ENCODE measurements around the gene RALB.
"Not testable (repeated sequence)": the region's sequence is repeated elsewhere in the genome, so short reads cannot be mapped to it uniquely, and the experiment has no call there.

Gene RALB

GRCh38 chr2:120315367-120316033 is 62.8 kb downstream of the RALB start:
- DNase-seq (ENCODE audit: low read depth in 1 of 2, low spot score in 1 of 2) = no peak

GRCh38 chr2:120316071-120316470 is 63.4 kb downstream of the RALB start:
- no peak for DNase-seq (ENCODE audit: low read depth in 1 of 2, low spot score in 1 of 2)

- DNase-seq (ENCODE audit: low read depth in 1 of 2, low spot score in 1 of 2) = no peak
Measured at GRCh38 chr2:120316528-120317179, 64.0 kb downstream of the RALB start.

- DNase-seq (ENCODE audit: low read depth in 1 of 2, low spot score in 1 of 2) = no peak
Measured at GRCh38 chr2:120317180-120317533, 64.5 kb downstream of the RALB start.

- no peak for DNase-seq (ENCODE audit: low read depth in 1 of 2, low spot score in 1 of 2)
Measured at GRCh38 chr2:120317916-120318315, 65.3 kb downstream of the RALB start.

GRCh38 chr2:120318626-120319025 is 66.0 kb downstream of the RALB start:
- DNase-seq (ENCODE audit: low read depth in 1 of 2, low spot score in 1 of 2) = no peak

- no peak for DNase-seq (ENCODE audit: low read depth in 1 of 2, low spot score in 1 of 2)
Measured at GRCh38 chr2:120319123-120319522, 66.5 kb downstream of the RALB start.

GRCh38 chr2:120319686-120320317 is 67.2 kb downstream of the RALB start:
- no peak for DNase-seq (ENCODE audit: low read depth in 1 of 2, low spot score in 1 of 2)

- DNase-seq (ENCODE audit: low read depth in 1 of 2, low spot score in 1 of 2) = no peak
Measured at GRCh38 chr2:120320318-120320851, 67.7 kb downstream of the RALB start.

- not testable (repeated sequence) for DNase-seq (ENCODE audit: low read depth in 1 of 2, low spot score in 1 of 2)
Measured at GRCh38 chr2:120320887-120321556, 68.4 kb downstream of the RALB start.

- no peak for DNase-seq (ENCODE audit: low read depth in 1 of 2, low spot score in 1 of 2)
Measured at GRCh38 chr2:120321721-120322284, 69.2 kb downstream of the RALB start.

GRCh38 chr2:120322329-120322728 is 69.7 kb downstream of the RALB start:
- no peak for DNase-seq (ENCODE audit: low read depth in 1 of 2, low spot score in 1 of 2)

GRCh38 chr2:120323214-120323613 is 70.6 kb downstream of the RALB start:
- DNase-seq (ENCODE audit: low read depth in 1 of 2, low spot score in 1 of 2) = no peak

GRCh38 chr2:120323807-120324399 is 71.3 kb downstream of the RALB start:
- no peak for DNase-seq (ENCODE audit: low read depth in 1 of 2, low spot score in 1 of 2)

GRCh38 chr2:120324933-120325332 is 72.3 kb downstream of the RALB start:
- no peak for DNase-seq (ENCODE audit: low read depth in 1 of 2, low spot score in 1 of 2)

- DNase-seq (ENCODE audit: low read depth in 1 of 2, low spot score in 1 of 2) = no peak
Measured at GRCh38 chr2:120326066-120326465, 73.4 kb downstream of the RALB start.

- DNase-seq (ENCODE audit: low read depth in 1 of 2, low spot score in 1 of 2) = no peak
Measured at GRCh38 chr2:120330946-120331822, 78.5 kb downstream of the RALB start.

GRCh38 chr2:120331903-120332302 is 79.3 kb downstream of the RALB start:
- no peak for DNase-seq (ENCODE audit: low read depth in 1 of 2, low spot score in 1 of 2)

- DNase-seq (ENCODE audit: low read depth in 1 of 2, low spot score in 1 of 2) = no peak
Measured at GRCh38 chr2:120332384-120332783, 79.7 kb downstream of the RALB start.

- DNase-seq (ENCODE audit: low read depth in 1 of 2, low spot score in 1 of 2) = no peak
Measured at GRCh38 chr2:120334068-120334467, 81.4 kb downstream of the RALB start.

All from stimulated activated CD4-positive, alpha-beta T cell treated with anti-CD3 and anti-CD28 coated beads, Interleukin-15, amount 100 ng/mL, for 1 hour (primary cell).